Measurements from ENCODE around the gene PATL2.

The PATL2 gene

GRCh38 chr15:44656913-44657312 lies 54.2 kb downstream of the PATL2 start:
- DNase-seq (ENCODE audit: low read depth) = no peak
- no peak for TF ChIP-seq CTCF (conservative IDR thresholded peaks at IDR 0.05; ENCODE audit: control insufficient read depth, insufficient read depth, low read depth, low read length)
- no peak overlapping the region for H3K4me3 ChIP-seq (ENCODE audit: control insufficient read depth, low read depth, low read length)

DNA sequence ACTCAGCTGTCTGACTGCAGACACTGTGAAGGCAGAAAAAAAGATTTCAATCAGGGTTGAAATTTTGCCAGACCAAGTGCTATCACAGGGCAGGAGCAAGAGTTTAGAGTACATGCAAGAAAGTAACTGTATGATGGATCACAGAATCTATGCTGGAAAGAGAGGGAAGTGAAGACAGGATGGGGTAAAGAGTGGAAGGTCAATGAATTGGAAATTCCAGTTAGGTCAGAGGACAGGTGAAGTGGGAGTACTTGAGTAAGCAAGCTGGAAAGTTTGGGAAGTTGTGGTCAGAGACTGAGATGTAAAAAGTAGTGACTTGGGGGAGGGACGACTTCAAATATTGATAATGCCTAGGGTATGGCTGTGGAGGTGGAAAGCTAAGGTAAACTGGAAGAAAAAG lies 54.8 kb downstream of the PATL2 start:
- TF ChIP-seq CTCF (conservative IDR thresholded peaks at IDR 0.05; ENCODE audit: control insufficient read depth, insufficient read depth, low read depth, low read length) = no peak
- no peak for DNase-seq (ENCODE audit: low read depth)
- H3K4me3 ChIP-seq (ENCODE audit: control insufficient read depth, low read depth, low read length) = no peak overlapping the region

DNA sequence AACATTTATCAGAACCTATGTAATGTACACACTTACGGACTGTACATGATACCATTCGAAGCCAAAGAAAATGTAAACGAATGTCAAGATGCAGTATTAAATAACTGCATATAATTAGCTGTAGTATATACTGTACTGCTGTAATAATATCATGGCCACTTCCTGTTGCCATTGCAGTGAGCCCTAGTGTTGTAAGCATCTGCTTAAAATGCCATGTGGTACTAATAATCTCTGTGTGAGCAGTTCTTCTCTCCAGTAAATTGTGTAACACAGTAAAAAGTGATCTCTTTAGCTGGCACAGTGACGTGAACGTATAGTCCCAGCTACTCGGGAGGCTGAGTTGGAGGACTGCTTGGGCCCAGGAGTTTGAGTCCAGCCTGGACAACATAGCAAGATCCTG lies 56.3 kb downstream of the PATL2 start:
- peak; percentile 81 for DNase-seq (ENCODE audit: low read depth)
- H3K4me3 ChIP-seq (ENCODE audit: control insufficient read depth, low read depth, low read length) = no peak overlapping the region
- no peak for TF ChIP-seq CTCF (conservative IDR thresholded peaks at IDR 0.05; ENCODE audit: control insufficient read depth, insufficient read depth, low read depth, low read length)

- DNase-seq (ENCODE audit: low read depth) = no peak
- H3K4me3 ChIP-seq (ENCODE audit: control insufficient read depth, low read depth, low read length) = no peak overlapping the region
- TF ChIP-seq CTCF (conservative IDR thresholded peaks at IDR 0.05; ENCODE audit: control insufficient read depth, insufficient read depth, low read depth, low read length) = no peak
Observed at GRCh38 chr15:44647637-44648036, 63.5 kb downstream of the PATL2 start.

GRCh38 chr15:44647036-44647435 lies 64.1 kb downstream of the PATL2 start:
- no peak overlapping the region for H3K4me3 ChIP-seq (ENCODE audit: control insufficient read depth, low read depth, low read length)
- no peak for TF ChIP-seq CTCF (conservative IDR thresholded peaks at IDR 0.05; ENCODE audit: control insufficient read depth, insufficient read depth, low read depth, low read length)
- no peak for DNase-seq (ENCODE audit: low read depth)

- TF ChIP-seq CTCF (conservative IDR thresholded peaks at IDR 0.05; ENCODE audit: control insufficient read depth, insufficient read depth, low read depth, low read length) = no peak
- DNase-seq (ENCODE audit: low read depth) = no peak
- no peak overlapping the region for H3K4me3 ChIP-seq (ENCODE audit: control insufficient read depth, low read depth, low read length)
Observed at GRCh38 chr15:44646460-44646859, 64.7 kb downstream of the PATL2 start.

DNA sequence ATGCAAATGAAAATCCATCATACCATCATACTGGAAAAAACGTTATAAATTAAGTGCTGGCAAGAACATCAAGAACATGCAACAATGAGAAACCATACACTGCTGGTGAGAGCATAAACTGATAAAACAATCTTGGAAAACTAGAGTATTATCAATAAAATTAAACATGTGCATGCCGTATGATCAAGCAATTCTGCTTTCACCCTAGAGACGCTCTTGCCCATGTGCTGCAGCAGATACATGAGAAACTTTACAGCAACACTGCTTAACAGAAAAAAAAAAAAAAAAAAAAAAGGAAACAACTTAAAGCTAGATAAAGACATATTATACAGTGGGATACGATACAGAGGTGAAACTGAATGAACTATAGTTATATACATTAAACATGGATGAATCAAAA lies 69.5 kb downstream of the PATL2 start:
- H3K4me3 ChIP-seq (ENCODE audit: control insufficient read depth, low read depth, low read length) = no peak overlapping the region
- no peak for TF ChIP-seq CTCF (conservative IDR thresholded peaks at IDR 0.05; ENCODE audit: control insufficient read depth, insufficient read depth, low read depth, low read length)
- DNase-seq (ENCODE audit: low read depth) = no peak
